Activated CD4-positive, alpha-beta T cell treated with anti-CD3 and anti-CD28 coated beads, Interleukin-2, amount 10 ng/mL, durations not matched to agents 7 days and 5 days (primary cell): ENCODE measurements around the gene THPO. TPM values are rescaled to one million over a fixed set of nuclear protein-coding genes. Genes with fewer than 3 reads are reported as not detected.
A peak's percentile ranks its signal among the peaks of the same experiment; 100 is the strongest.

Source experiments
- CTCF ChIA-PET: fragments of 350-600 bp; sonication (Branson Sonifier 250); formaldehyde crosslinking; loops from one replicate; lab custom pipeline; 2021; ENCODE audit warnings: antibody characterized with exemption; lab: Charles Lee
- POLR2A ChIA-PET: fragments of 350-600 bp; sonication (Branson Sonifier 250); formaldehyde crosslinking; loops from one replicate; lab custom pipeline; 2021; ENCODE audit warnings: antibody characterized with exemption; lab: Charles Lee
- DNase-seq: peaks from one replicate; pipeline ENCODE4 v3.0.0-alpha.2; 2020
- H3K27ac Mint-ChIP-seq: one replicate; pipeline ENCODE4 v1.8.0; 2021; ENCODE audit warnings: mild to moderate bottlenecking, moderate library complexity, mixed read lengths
- H3K27me3 Mint-ChIP-seq: one replicate; pipeline ENCODE4 v1.8.0; 2021; ENCODE audit warnings: mixed read lengths
- H3K36me3 Mint-ChIP-seq: one replicate; pipeline ENCODE4 v1.8.0; 2021; ENCODE audit warnings: low read depth, mixed read lengths
- H3K4me1 Mint-ChIP-seq: one replicate; pipeline ENCODE4 v1.8.0; 2021; ENCODE audit warnings: mixed read lengths
- H3K4me3 Mint-ChIP-seq: one replicate; pipeline ENCODE4 v1.8.0; 2021; ENCODE audit warnings: mild to moderate bottlenecking, moderate library complexity, mixed read lengths
- H3K9me3 Mint-ChIP-seq: one replicate; pipeline ENCODE4 v1.8.0; 2021; ENCODE audit warnings: mixed read lengths
- total RNA-seq, 2 experiments: library from RNA; stranded (reverse); gene quantifications; one replicate each; pipeline ENCODE4 v1.2.3, GENCODE V29; 2021

THPO gene
- total RNA-seq = not detected

DNA sequence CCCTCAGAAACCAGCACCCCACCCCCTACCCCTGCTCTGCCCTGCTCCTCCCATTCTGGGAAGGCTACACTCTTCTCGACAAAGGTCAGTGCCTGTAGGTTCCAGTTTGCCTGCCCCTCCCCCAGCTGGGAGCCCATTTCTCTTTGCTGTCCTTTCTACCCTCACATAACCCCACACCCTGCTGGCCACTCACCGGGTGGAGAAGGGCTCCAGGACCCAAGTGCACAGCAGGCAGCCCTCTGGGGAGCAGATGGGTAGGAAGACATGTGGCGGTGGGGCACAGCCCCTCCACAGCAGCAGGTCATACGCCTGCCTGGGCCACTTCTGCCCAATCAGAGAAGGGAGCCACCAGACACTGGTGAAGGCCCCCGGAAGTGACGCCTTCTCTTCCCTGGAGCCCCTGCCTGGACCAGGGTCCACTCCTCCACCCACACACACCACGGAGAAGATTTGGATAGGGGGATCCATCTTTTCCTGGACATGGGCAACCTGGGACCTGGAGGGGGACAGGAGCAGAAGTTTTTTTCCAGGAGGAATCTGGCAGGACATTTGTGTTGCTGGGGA lies at the start of gene THPO:
THPO (minus strand) TSS at position 326 of the 564 bp plus-strand sequence. CDS start 1,948 bp downstream, outside the sequence.
- Mint-ChIP-seq H3K9me3 (no peaks in the 10 kb centered on the region), H3K36me3 (peaks cover 2% of the 10 kb centered on the region), H3K27ac (no peak within 1 kb of the TSS), H3K4me1 (peaks cover 8% of the 10 kb centered on the region), H3K4me3 (no peak within 1 kb of the TSS), H3K27me3 (peaks cover 61% of the 10 kb centered on the region)
- POLR2A ChIA-PET = no interaction called here
- DNase-seq = no peak
- CTCF ChIA-PET = interaction anchor here (1.4 kb wide), 1 partner anchor 183 kb away, joined by 3 read pairs; the partner anchor contains the start of gene EPHB3

DNA sequence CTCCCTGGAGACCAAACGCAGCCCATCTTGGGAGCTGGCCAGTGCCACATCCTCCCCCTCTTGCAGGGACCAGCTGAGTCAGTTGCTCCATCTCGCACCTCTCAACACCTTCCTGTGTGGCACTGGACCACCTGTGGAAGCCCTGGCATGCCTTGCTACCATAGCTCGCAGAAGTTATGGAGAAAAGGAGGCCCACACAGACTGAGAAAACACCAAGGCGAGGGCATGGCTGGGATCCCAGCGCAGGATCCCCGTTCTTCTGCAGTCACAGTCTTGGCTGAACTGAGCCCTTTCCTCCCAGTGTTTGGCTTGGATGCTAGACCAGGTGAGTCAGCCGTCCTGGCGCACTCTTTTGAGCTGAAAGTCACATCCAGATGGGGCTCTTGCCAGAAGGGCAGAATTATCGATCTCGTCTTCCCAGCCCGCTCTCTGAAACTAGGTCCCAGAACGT lies 48.7 kb upstream of the THPO start:
- Mint-ChIP-seq H3K36me3 (no peaks in the 10 kb centered on the region), H3K27ac (no peak overlapping the region), H3K4me1 (no peaks in the 10 kb centered on the region), H3K4me3 (no peak overlapping the region), H3K9me3 (no peaks in the 10 kb centered on the region), H3K27me3 (peaks cover 12% of the 10 kb centered on the region)
- DNase-seq = no peak
- POLR2A ChIA-PET = no interaction called here
- CTCF ChIA-PET = no interaction called here

DNA sequence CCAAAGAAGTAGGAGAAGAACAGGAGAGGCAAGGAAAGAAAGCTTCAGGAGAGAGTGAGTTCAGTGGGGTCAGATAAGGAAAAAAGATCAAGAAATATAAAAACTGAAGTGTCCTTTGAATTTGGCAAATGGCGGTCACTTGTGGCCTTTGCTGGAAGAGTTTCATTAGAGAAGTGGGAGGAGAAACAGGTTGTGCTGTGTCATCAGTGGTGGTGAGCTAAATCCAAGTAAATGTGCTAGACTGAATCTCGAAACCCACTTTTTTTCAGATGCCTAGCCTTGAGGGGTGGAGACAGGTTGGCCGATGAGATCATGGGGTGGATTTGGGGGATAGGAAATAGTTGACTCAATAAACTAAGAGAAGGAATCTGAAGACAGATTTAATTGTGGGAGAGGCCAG lies 45.6 kb upstream of the THPO start:
- ChIA-PET POLR2A (no interaction called here), CTCF (interaction anchor here (0.5 to 0.9 kb wide), 2 partner anchors 108 to 424 kb away, joined by 3 read pairs; no protein-coding TSS in a partner anchor)
- H3K27me3 Mint-ChIP-seq = peaks cover 12% of the 10 kb centered on the region
- H3K9me3 Mint-ChIP-seq = no peaks in the 10 kb centered on the region
- H3K36me3 Mint-ChIP-seq = no peaks in the 10 kb centered on the region
- DNase-seq = no peak
- no peak overlapping the region for H3K4me3 Mint-ChIP-seq
- no peak overlapping the region for H3K27ac Mint-ChIP-seq
- no peaks in the 10 kb centered on the region for H3K4me1 Mint-ChIP-seq

DNA sequence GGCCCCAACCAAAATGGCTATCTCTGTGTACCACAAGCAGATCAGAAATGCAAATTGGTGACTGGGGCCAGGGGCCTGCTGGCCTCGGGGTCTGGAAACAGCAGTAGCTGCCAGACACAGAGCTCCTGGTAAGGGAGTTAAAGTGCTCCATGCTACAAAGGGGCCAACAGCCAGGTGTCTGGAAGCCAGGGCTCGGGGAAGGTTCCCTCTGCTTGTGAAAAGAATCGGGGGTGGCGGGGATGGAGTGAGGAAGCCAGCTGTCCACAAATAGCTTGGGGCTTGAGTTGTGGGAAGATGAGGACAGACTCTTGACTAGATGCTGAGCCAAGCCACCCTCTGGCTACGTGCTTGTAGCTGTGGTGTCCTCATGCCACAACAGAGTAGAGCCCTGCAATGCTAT lies 41.2 kb upstream of the THPO start:
- peaks cover 12% of the 10 kb centered on the region for H3K27me3 Mint-ChIP-seq
- H3K36me3 Mint-ChIP-seq = no peaks in the 10 kb centered on the region
- POLR2A ChIA-PET = no interaction called here
- no peak overlapping the region for H3K4me3 Mint-ChIP-seq
- H3K4me1 Mint-ChIP-seq = peaks cover 2% of the 10 kb centered on the region
- no peak overlapping the region for H3K27ac Mint-ChIP-seq
- DNase-seq = no peak
- CTCF ChIA-PET = interaction anchor here (0.7 to 1.8 kb wide), 3 partner anchors 13 to 95 kb away, joined by 3 to 6 read pairs (median 4); no protein-coding TSS in a partner anchor
- H3K9me3 Mint-ChIP-seq = no peaks in the 10 kb centered on the region

- ChIA-PET CTCF (interaction anchor here (0.6 to 1.8 kb wide), 6 partner anchors 12 to 1862 kb away, joined by 3 to 7 read pairs (median 4); no protein-coding TSS in a partner anchor), POLR2A (no interaction called here)
Measured at GRCh38 chr3:184417619-184418327, 39.8 kb upstream of the THPO start.

GRCh38 chr3:184415203-184415490 lies 37.1 kb upstream of the THPO start:
- Mint-ChIP-seq H3K27me3 (no peaks in the 10 kb centered on the region), H3K4me1 (peaks cover 2% of the 10 kb centered on the region), H3K27ac (no peak overlapping the region), H3K4me3 (no peak overlapping the region), H3K36me3 (no peaks in the 10 kb centered on the region), H3K9me3 (no peaks in the 10 kb centered on the region)
- no peak for DNase-seq
- ChIA-PET POLR2A (no interaction called here), CTCF (no interaction called here)

More at GRCh38 chr3:184417619-184418327, 39.8 kb upstream of the THPO start:
- Mint-ChIP-seq H3K9me3 (no peaks in the 10 kb centered on the region), H3K27me3 (peaks cover 2% of the 10 kb centered on the region), H3K36me3 (no peaks in the 10 kb centered on the region), H3K4me3 (no peak overlapping the region), H3K4me1 (peaks cover 2% of the 10 kb centered on the region), H3K27ac (no peak overlapping the region)
- DNase-seq = peak; percentile 77

DNA sequence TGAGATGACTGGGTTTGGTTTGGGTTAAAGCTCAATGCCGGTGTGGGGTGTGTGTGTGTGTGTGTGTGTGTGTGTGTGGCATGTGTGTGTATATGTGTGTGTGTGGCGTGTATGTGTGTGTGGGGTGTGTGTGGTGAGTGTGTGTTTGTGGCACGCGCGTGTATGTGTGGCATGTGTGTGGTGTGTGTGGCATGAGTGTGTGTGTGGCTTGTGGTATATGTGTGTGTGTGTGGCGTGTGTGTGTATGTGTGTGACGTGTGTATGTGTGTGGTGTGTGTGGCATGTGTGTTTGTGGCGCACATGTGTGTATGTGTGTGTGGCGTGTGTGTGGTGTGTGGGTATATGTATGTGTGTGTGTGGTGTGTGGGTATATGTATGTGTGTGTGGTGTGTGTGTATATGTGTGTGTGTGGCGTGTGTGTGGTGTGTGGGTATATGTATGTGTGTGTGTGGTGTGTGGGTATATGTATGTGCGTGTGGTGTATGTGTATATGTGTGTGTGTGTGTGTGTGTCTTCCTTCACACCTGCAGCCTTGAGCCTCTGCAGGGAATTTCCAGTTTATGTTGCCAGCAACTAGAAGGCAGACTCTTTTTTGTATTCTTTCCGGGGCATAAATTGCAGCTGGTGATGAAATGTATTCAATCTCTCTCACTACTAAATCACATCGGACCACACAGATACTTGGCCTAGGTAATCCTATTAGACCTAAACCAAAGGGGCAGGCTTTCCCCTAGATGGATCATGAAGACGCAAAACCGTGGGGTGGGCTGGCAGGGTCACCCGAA lies 36.6 kb upstream of the THPO start:
- peaks cover 2% of the 10 kb centered on the region for H3K4me1 Mint-ChIP-seq
- H3K4me3 Mint-ChIP-seq = no peak overlapping the region
- ChIA-PET POLR2A (no interaction called here), CTCF (interaction anchor here (0.6 kb wide), 1 partner anchor 18 kb away, joined by 3 read pairs; no protein-coding TSS in a partner anchor)
- no peaks in the 10 kb centered on the region for H3K9me3 Mint-ChIP-seq
- H3K27ac Mint-ChIP-seq = no peak overlapping the region
- H3K27me3 Mint-ChIP-seq = no peaks in the 10 kb centered on the region
- no peaks in the 10 kb centered on the region for H3K36me3 Mint-ChIP-seq
- no peak for DNase-seq

DNA sequence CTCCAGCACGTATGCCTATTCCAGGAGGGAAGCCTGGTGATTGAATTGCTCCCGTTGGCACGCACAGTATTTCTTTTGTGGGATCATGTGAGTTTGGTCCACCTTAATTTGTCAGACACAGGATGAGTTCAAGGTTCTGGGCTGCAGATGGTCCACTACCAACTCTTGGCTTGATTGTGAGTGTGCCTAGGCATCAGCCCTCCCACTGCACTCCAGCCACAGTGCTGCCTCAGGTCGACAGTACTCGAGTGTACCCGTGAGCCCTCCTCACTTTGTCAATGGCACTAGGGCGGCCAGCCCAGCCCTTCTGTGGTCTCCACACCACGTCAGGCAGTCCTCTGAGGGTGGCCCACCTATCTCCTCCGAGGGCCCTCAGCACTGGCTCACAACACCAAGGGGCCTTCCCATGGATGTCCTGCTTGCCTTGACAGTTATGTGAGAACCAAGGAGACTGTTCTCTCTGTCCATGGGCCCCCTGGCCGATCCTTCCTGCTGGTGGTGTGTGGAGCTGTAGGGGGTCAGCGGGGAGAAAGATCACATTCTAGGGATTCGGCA lies 32.0 kb upstream of the THPO start:
- H3K9me3 Mint-ChIP-seq = no peaks in the 10 kb centered on the region
- H3K27me3 Mint-ChIP-seq = no peaks in the 10 kb centered on the region
- POLR2A ChIA-PET = no interaction called here
- H3K4me1 Mint-ChIP-seq = no peaks in the 10 kb centered on the region
- H3K36me3 Mint-ChIP-seq = no peaks in the 10 kb centered on the region
- no peak overlapping the region for H3K27ac Mint-ChIP-seq
- H3K4me3 Mint-ChIP-seq = no peak overlapping the region
- no peak for DNase-seq
- CTCF ChIA-PET = interaction anchor here (0.6 to 1.1 kb wide), 2 partner anchors 103 to 182 kb away, joined by 3 to 4 read pairs; no protein-coding TSS in a partner anchor

DNA sequence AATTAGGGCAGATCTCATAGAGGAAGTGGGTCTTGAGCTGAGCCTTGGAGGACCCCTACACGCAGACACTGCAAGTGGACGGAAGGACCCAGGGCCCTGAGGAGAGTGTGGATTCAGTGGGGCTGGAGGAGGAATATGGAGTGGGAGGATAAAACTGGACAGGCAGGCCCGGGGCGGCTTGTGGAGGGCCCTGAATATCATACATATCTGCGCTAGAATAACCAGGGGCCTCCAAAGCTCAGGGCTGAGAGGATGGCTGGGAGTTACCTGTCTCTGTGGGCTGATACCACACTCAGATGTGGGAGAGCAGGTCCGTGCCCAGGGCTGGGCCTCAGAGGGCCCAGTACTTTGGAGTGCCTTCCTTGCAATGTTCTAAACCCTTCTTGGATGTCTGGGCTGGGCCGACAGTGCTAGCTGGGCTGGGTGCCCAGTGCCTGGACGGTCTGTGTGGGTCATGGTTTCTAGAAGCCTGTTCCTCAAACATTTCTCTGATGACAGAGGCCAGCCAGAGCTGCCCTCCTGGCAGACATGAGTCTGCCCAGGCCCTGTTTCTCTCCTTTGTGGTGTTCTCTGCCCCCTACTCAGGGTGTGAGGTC lies 31.4 kb upstream of the THPO start:
- ChIA-PET CTCF (interaction anchor here (1.1 kb wide), 1 partner anchor 104 kb away, joined by 3 read pairs; no protein-coding TSS in a partner anchor), POLR2A (no interaction called here)
- H3K27me3 Mint-ChIP-seq = no peaks in the 10 kb centered on the region
- no peaks in the 10 kb centered on the region for H3K9me3 Mint-ChIP-seq
- DNase-seq = no peak
- no peaks in the 10 kb centered on the region for H3K4me1 Mint-ChIP-seq
- no peak overlapping the region for H3K4me3 Mint-ChIP-seq
- no peaks in the 10 kb centered on the region for H3K36me3 Mint-ChIP-seq
- peak overlapping the region; percentile 48 for H3K27ac Mint-ChIP-seq

GRCh38 chr3:184405075-184406030 lies 27.3 kb upstream of the THPO start:
- H3K9me3 Mint-ChIP-seq = no peaks in the 10 kb centered on the region
- no peak overlapping the region for H3K4me3 Mint-ChIP-seq
- DNase-seq = no peak
- no peaks in the 10 kb centered on the region for H3K36me3 Mint-ChIP-seq
- H3K4me1 Mint-ChIP-seq = no peaks in the 10 kb centered on the region
- ChIA-PET CTCF (interaction anchor here (0.6 to 2.0 kb wide), 2 partner anchors 13 to 19 kb away, joined by 3 to 6 read pairs; no protein-coding TSS in a partner anchor), POLR2A (no interaction called here)
- H3K27me3 Mint-ChIP-seq = peaks cover 18% of the 10 kb centered on the region
- no peak overlapping the region for H3K27ac Mint-ChIP-seq

- peaks cover 28% of the 10 kb centered on the region for H3K27me3 Mint-ChIP-seq
- ChIA-PET CTCF (no interaction called here), POLR2A (no interaction called here)
- no peaks in the 10 kb centered on the region for H3K9me3 Mint-ChIP-seq
- DNase-seq = no peak
- H3K36me3 Mint-ChIP-seq = no peaks in the 10 kb centered on the region
- H3K4me3 Mint-ChIP-seq = no peak overlapping the region
- no peaks in the 10 kb centered on the region for H3K4me1 Mint-ChIP-seq
- no peak overlapping the region for H3K27ac Mint-ChIP-seq
Measured at GRCh38 chr3:184399410-184399809, 21.4 kb upstream of the THPO start.
